ENCODE measurements around the gene ROBO2.

Gene ROBO2

DNA sequence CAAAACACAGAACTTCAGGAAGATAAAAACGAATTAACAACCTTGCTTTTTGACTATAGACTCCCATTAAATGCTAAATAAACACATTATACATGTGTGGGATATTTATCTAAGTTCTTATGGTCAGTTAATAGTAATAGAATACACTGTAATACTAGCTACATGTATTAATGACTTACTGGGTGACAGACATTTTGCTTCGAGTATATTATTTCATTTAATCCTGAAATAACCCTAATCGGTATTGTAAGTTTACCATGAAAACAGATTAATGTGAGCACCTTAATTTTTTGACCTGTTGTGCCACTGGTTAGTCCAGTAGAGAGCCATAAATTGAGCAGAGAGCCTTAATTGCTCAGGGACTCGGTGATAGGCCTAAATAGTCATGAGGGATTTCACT is 151.1 kb downstream of the ROBO2 start:
- no peak for DNase-seq

DNA sequence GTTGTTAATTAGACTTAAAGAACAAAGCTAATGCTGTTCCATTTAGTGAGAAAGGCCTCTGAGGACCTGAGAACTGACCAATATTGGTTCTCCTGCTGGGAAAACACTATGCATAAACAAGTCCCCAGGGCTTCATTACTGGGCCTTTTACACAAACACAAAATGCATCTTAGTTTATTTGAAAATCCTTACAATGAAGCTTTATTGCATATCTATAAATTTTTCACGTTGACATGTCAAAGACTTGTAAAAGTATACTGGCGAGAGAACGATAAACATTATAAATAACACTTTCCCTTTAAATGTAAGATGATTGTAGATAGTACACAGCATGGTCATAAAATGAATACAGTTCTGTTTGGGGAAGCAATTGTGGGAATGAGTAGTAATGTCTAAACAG is 151.7 kb downstream of the ROBO2 start:
- DNase-seq, result no peak

- no peak for DNase-seq
These were observed 156.1 kb downstream of the ROBO2 start for GRCh38 chr3:77195766-77196545.

GRCh38 chr3:77197408-77197807 is 157.5 kb downstream of the ROBO2 start:
- DNase-seq, result no peak

- DNase-seq, result no peak
These were observed 164.0 kb downstream of the ROBO2 start for GRCh38 chr3:77203851-77204250.

DNA sequence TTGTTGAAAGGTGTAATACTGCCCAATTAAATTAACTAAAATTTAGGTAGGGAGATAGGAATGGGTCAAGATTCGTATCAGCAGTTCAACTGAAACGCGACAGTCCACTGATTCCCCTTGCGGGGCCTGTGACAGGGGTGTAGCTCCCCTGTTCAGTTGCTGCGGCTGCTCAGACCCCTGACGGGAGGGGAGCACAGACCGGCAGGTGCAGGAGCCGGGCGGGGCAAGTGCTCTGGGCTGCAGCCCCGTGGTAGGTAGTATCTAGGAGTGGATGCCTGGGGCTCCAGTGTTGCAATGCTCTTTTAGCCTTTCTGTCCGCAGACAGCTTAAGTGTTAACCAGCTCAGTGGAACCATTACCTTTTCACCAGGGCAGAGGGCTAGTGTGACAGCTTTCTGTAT is 164.9 kb downstream of the ROBO2 start:
- DNase-seq, result no peak

- no peak for DNase-seq
These were observed 167.9 kb downstream of the ROBO2 start for GRCh38 chr3:77207753-77208152.

- no peak for DNase-seq
These were observed 182.8 kb downstream of the ROBO2 start for GRCh38 chr3:77222701-77223100.

DNA sequence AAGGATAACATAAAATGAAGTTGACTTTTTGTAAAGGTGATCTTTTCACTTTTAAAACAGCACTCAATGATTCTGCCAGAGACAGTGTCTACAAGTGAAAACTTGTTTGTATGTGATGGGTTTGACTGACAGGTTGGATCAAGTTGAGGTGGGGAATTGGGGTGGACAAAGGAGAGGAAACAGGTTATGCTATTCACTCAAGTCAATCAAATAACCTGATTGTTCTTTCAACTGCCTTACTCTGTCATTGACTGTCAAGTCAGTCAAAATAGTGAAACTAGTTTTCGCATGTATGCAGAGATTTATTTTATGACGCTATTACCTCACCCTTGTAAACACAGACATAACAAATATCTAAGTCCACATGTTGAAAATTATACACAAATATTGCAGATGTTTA is 187.7 kb downstream of the ROBO2 start:
- DNase-seq, result no peak

DNA sequence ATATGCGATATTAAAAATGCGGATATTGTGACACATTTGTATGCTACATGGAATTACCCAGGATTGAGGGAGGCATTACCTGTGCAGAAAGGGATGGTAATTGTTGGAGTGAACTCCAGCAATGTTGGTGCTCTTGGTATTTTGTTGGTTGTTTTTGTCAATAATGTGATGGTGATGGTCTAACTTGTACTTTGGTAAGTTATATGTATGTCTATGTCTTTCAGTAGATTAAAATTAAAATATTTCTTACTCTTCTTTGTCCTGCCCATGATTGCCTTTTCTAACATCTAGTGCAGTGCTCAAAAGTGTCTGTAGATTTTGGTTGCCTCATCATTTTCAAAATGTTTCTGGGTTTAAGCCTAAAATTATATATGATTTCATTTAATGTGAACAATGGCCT is 192.7 kb downstream of the ROBO2 start:
- no peak for DNase-seq

GRCh38 chr3:77234004-77234403 is 194.1 kb downstream of the ROBO2 start:
- no peak for DNase-seq

GRCh38 chr3:77236118-77236517 is 196.2 kb downstream of the ROBO2 start:
- DNase-seq, result no peak

DNA sequence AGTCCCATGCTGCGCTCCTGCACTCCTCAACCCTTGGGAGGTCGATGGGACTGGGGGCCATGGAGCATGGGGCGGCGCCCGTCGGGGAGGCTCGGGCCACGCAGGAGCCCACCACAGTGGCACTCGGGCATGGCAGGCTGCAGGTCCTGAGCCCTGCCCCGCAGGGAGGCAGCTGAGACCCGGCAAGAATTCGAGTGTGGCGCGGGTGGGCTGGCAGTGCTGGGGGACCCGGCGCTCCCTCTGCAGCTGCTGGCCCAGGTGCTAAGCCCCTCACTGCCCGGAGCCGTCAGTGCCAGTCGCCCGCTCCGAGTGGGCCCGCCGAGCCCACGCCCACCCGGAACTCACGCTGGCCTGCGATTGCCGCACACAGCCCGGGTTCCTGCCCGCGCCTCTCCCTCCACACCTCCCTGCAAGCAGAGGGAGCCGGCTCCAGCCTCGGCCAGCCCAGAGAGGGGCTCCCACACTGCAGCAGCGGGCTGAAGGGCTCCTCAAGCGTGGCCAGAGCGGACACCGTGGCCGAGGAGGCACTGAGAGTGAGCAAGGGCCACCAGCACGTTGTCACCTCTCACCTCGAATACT is 200.3 kb downstream of the ROBO2 start:
- DNase-seq, result no peak

- no peak for DNase-seq
These were observed 202.5 kb downstream of the ROBO2 start for GRCh38 chr3:77242371-77242770.

DNA sequence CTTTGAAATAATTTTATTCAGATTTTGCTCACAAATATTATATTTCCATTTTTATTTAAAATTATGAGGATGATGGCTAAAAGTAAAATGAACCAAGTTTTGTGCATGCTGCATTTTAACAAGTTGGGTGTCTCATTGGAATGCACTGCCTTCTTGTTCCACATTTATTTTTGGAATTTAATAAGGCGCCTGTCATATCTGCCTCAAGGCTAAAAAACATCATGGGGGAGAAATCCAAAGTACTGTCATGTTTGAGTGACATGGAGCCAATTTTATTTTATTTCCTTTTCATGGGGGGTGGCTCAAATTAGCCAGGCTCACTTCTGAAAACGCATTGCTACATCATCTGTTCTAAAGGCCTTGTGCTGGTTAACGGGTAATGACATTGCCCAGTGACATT is 205.1 kb downstream of the ROBO2 start:
- DNase-seq, result no peak

- DNase-seq, result no peak
These were observed 207.2 kb downstream of the ROBO2 start for GRCh38 chr3:77247061-77247460.

DNA sequence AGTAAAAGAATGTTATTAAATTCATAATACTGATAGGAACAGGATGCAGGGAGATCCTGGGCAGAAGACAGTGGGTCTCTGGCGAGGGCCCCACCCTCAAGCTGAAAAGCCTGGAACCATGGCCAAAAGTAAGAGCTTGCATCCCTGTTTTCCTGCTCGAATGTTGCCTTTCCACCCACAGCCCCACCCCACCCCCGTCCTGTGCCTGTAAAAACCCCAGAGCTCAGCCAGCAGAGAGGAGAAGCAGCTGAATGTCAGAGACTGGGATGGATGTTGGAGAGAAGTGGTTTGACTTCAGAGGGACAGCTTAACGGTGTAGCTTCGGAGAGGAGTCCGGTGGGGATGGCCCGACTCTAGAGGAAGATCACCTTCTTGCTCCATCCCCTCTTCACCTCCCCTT is 207.9 kb downstream of the ROBO2 start:
- DNase-seq, result no peak

DNA sequence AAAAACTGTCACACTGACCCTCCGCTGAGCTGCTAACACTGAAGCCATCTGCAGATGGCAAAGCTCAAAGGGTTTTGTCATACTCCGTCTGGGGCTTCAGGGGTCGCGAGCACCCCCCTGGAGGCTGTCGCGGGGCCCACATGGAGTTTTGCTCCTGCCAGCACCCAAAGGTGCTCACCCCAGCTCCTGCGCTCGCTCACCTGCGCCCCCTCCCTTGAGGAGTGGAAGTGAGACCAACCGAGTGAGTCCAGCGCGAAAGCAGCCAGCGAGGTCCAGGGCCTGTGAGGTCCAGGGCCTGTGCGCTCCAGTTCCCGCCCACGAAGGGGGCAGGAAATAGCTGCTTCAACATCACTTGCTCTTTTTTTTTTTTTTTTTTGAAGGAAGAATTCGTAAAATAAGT is 208.5 kb downstream of the ROBO2 start:
- no peak for DNase-seq

- DNase-seq, result no peak
These were observed 211.2 kb downstream of the ROBO2 start for GRCh38 chr3:77251136-77251535.

- no peak for DNase-seq
These were observed 215.3 kb downstream of the ROBO2 start for GRCh38 chr3:77254967-77255831.

GRCh38 chr3:77256584-77257503 is 216.9 kb downstream of the ROBO2 start:
- DNase-seq, result no peak

GRCh38 chr3:77259694-77260093 is 219.8 kb downstream of the ROBO2 start:
- DNase-seq, result no peak

DNA sequence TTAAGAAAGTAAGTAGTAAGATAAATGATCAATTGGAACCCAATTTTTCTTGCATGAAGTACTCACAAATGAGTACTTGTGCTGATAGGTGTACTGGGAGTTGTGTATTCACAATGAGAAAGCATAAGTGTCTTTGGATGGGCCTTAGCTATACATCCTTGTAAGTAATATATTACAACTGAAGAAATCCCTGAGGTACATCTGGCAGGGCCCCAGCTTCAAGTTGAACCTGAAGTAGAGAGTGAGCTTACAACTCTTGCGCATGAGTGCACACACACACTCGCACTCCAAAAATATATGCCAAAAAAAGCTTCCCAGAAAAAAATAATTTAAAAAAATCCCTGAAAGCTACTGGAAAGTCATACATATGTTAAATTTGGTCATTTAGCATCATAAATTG is 222.5 kb downstream of the ROBO2 start:
- no peak for DNase-seq

Data from CD4-positive, alpha-beta T cell treated with Interleukin-4 for 1 hour (primary cell).